Hepatocyte (in vitro differentiated cells): Measurements from ENCODE around the gene DGKI.

ENCODE experiments used
- CTCF ChIP-seq: fragments of 200-600 bp; sonication (generic); IDR thresholded peaks from 2 replicates; pipeline ENCODE4 v1.5.1; 2016; ENCODE audit warnings: antibody characterized with exemption, mild to moderate bottlenecking; ENCODE audit not compliant: poor library complexity
- EZH2phosphoT487 ChIP-seq: fragments of 200-600 bp; sonication (generic); IDR thresholded peaks from one replicate; pipeline ENCODE4 v1.6.1; 2018; ENCODE audit warnings: antibody characterized with exemption, mild to moderate bottlenecking, low read depth, moderate library complexity; ENCODE audit not compliant: unreplicated experiment, severe bottlenecking

- TF ChIP-seq CTCF (no peak), EZH2phosphoT487 (no peak)
Measured at GRCh38 chr7:137689761-137690160, 157.0 kb downstream of the DGKI start.
